Measurements from ENCODE around the gene IFI27. TPM values are rescaled to one million over a fixed set of nuclear protein-coding genes. Genes with fewer than 3 reads are reported as not detected.

The IFI27 gene
- total and polyA plus RNA-seq, 3 donors from 2014 or later: 312 to 531 (median 388) TPM

GRCh38 chr14:94080621-94081385, 29.7 kb upstream of the IFI27 start, which contains the start of the genes DDX24 and IFI27L1:
Gene DDX24, minus strand, starts transcription at chr14:94081202. Its CDS starts 1,460 bp downstream, at chr14:94079742.
Gene IFI27L1, plus strand, starts transcription at chr14:94081310. Its CDS starts 15,628 bp downstream, at chr14:94096938.
- DNase-seq: peak; percentile 99
- H3K9me3 ChIP-seq: no peaks in the 10 kb centered on the region
- H3K4me3 ChIP-seq: peak within 1 kb of the TSS; percentile 99 to 100
- H3K27me3 ChIP-seq: no peaks in the 10 kb centered on the region
- intact Hi-C loops (cut with DNase I; ENCODE audit: low total_unique reads): no loop called here
- 1% methylated on average over 28 to 72 of the region's 77 CpGs for WGBS, 2 donors
- peak within 1 kb of the TSS; percentile 96 to 97 for H3K27ac ChIP-seq
- no peaks in the 10 kb centered on the region for H3K36me3 ChIP-seq (ENCODE audit: low read depth, missing control alignments)
- TF ChIP-seq, protein P1, sequence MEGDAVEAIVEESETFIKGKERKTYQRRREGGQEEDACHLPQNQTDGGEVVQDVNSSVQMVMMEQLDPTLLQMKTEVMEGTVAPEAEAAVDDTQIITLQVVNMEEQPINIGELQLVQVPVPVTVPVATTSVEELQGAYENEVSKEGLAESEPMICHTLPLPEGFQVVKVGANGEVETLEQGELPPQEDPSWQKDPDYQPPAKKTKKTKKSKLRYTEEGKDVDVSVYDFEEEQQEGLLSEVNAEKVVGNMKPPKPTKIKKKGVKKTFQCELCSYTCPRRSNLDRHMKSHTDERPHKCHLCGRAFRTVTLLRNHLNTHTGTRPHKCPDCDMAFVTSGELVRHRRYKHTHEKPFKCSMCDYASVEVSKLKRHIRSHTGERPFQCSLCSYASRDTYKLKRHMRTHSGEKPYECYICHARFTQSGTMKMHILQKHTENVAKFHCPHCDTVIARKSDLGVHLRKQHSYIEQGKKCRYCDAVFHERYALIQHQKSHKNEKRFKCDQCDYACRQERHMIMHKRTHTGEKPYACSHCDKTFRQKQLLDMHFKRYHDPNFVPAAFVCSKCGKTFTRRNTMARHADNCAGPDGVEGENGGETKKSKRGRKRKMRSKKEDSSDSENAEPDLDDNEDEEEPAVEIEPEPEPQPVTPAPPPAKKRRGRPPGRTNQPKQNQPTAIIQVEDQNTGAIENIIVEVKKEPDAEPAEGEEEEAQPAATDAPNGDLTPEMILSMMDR (IDR thresholded peaks at IDR 0.05): no peak
- peak; percentile 85 for TF ChIP-seq POLR2A (IDR thresholded peaks at IDR 0.05)
- peaks cover 35% of the 10 kb centered on the region for H3K4me1 ChIP-seq

DNA sequence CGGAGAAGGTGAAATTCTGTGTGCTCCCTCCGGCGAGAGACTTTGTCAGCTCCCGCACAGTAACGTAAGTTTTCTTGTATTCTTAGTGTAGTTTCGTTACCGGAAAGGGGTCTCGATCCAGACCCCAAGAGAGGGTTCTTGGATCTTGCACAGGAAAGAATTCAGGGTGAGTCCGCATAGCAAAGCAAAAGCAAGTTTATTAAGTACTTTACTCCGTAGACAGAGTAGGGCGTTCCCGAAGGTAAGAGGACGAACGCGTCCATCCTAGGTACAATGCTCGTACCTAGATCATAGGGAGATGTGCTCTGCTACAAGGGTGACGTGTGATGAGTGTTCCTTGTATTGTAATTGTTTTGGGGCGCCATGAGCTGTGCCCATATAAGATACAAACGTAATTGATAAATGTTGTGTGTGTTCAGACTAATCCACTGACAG, 29.1 kb upstream of the IFI27 start:
- Histone ChIP-seq H3K27ac (peak overlapping the region; percentile 96 to 97), H3K27me3 (no peaks in the 10 kb centered on the region), H3K9me3 (no peaks in the 10 kb centered on the region), H3K4me1 (peaks cover 35% of the 10 kb centered on the region), H3K36me3 (ENCODE audit: low read depth, missing control alignments) (no peaks in the 10 kb centered on the region), H3K4me3 (peak overlapping the region; percentile 99 to 100)
- WGBS, 2 donors: 0 to 1% methylated on average over 7 to 19 of the region's 19 CpGs
- DNase-seq: no peak
- intact Hi-C loops (cut with DNase I; ENCODE audit: low total_unique reads): no loop called here
- TF ChIP-seq, protein P1 (IDR thresholded peaks at IDR 0.05): no peak
- TF ChIP-seq POLR2A (IDR thresholded peaks at IDR 0.05): no peak

- Histone ChIP-seq H3K4me1 (peaks cover 15% of the 10 kb centered on the region), H3K9me3 (no peaks in the 10 kb centered on the region), H3K4me3 (no peak overlapping the region), H3K36me3 (ENCODE audit: low read depth, missing control alignments) (no peaks in the 10 kb centered on the region), H3K27me3 (no peaks in the 10 kb centered on the region), H3K27ac (no peak overlapping the region)
- 90% methylated on average over 4 of the region's 4 CpGs for WGBS, 2 donors
- intact Hi-C loops (cut with DNase I; ENCODE audit: low total_unique reads): no loop called here
- no peak for TF ChIP-seq POLR2A (IDR thresholded peaks at IDR 0.05)
- TF ChIP-seq, protein P1 (IDR thresholded peaks at IDR 0.05): no peak
- DNase-seq: no peak
Observed at GRCh38 chr14:94087891-94088290, 22.6 kb upstream of the IFI27 start.

DNA sequence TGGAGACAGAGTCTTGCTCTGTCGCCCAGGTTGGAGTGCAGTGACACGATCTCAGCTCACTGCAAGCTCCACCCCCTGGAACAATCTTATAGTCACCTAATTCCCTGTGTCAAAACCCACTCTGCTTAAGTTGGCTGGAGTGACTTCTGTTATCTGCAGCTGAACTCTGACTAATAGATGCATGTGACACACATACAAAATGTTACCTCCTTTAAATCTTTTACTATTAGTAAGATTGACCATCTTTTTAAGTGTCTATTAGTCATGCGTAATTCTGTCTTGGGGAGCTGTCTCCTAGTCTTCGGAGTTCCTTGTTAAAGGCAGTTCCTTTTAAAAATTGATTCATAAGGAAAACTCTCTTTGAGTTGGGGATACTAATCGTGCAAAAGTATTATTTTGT, 22.0 kb upstream of the IFI27 start:
- Histone ChIP-seq H3K9me3 (no peaks in the 10 kb centered on the region), H3K4me1 (peaks cover 15% of the 10 kb centered on the region)
- WGBS, 2 donors: 70 to 86% methylated on average over 5 of the region's 5 CpGs

More for the DNA sequence above, 22.0 kb upstream of the IFI27 start:
- H3K27ac ChIP-seq: no peak overlapping the region
- H3K27me3 ChIP-seq: no peaks in the 10 kb centered on the region
- TF ChIP-seq POLR2A (IDR thresholded peaks at IDR 0.05): no peak
- TF ChIP-seq, protein P1 (IDR thresholded peaks at IDR 0.05): no peak
- intact Hi-C loops (cut with DNase I; ENCODE audit: low total_unique reads): no loop called here
- H3K4me3 ChIP-seq: no peak overlapping the region
- H3K36me3 ChIP-seq (ENCODE audit: low read depth, missing control alignments): no peaks in the 10 kb centered on the region
- DNase-seq: no peak

Measured in testis (tissue), 3 donors.